ENCODE results near the gene GARNL3. TPM values are rescaled to one million over a fixed set of nuclear protein-coding genes. Genes with fewer than 3 reads are reported as not detected.

GARNL3 gene
- total and polyA plus RNA-seq, 2 experiments from 2014 or later, result 8.7 to 21.9 TPM

GRCh38 chr9:127365461-127365860, 100.9 kb downstream of the GARNL3 start:
- Histone ChIP-seq H3K4me3 (no peak overlapping the region), H3K79me2 (replicated peaks; ENCODE audit: insufficient read depth) (no peaks in the 10 kb centered on the region), H3K9me2 (ENCODE audit: insufficient read depth) (no peaks in the 10 kb centered on the region), H3K27ac (ENCODE audit: low read depth) (no peak overlapping the region), H3K4me2 (no peak overlapping the region), H2AFZ (no peak overlapping the region), H3K4me1 (ENCODE audit: insufficient read depth) (peaks cover 6% of the 10 kb centered on the region; the same call in 1 of the 2 replicates), H3K36me3 (ENCODE audit: insufficient read depth) (no peaks in the 10 kb centered on the region), H4K20me1 (replicated peaks; ENCODE audit: insufficient read depth) (no peaks in the 10 kb centered on the region), H3F3A (replicated peaks; ENCODE audit: low read depth) (no peaks in the 10 kb centered on the region), H3K27me3 (ENCODE audit: insufficient read depth) (no peaks in the 10 kb centered on the region)
- Mint-ChIP-seq H3K4me3 (no peak overlapping the region), H3K27me3 (ENCODE audit: insufficient read depth, low read depth, poor library complexity) (peaks cover 3% of the 10 kb centered on the region), H3K9me3 (no peaks in the 10 kb centered on the region), H3K36me3 (ENCODE audit: low read depth) (no peaks in the 10 kb centered on the region; the same call in 2 of the 3 replicates), H3K4me1 (peaks cover 12% of the 10 kb centered on the region), H3K27ac (no peak overlapping the region)
- no peak for DNase-seq (ENCODE audit: low spot score)
- TF ChIP-seq JUNB (IDR thresholded peaks at IDR 0.05; ENCODE audit: unreplicated experiment) (no peak), POLR2AphosphoS5 (IDR thresholded peaks at IDR 0.05; ENCODE audit: low read depth) (no peak), NANOG (IDR thresholded peaks at IDR 0.05; ENCODE audit: borderline replicate concordance) (no peak), CTCF (conservative IDR thresholded peaks at IDR 0.05; ENCODE audit: low read depth in 2 of 2) (no peak), ZNF114 (CRISPR knock-in tag; IDR thresholded peaks at IDR 0.05) (no peak), EZH2phosphoT487 (IDR thresholded peaks at IDR 0.05; ENCODE audit: unreplicated experiment) (no peak), CREB1 (CRISPR knock-in tag; IDR thresholded peaks at IDR 0.05; ENCODE audit: low read depth) (no peak), ZNF462 (CRISPR knock-in tag; IDR thresholded peaks at IDR 0.05) (no peak), EZH2 (IDR thresholded peaks at IDR 0.05; ENCODE audit: low read depth, unreplicated experiment) (no peak), STAT1 (IDR thresholded peaks at IDR 0.05; ENCODE audit: unreplicated experiment) (no peak), REST (IDR thresholded peaks at IDR 0.05; ENCODE audit: unreplicated experiment) (no peak), ETS1 (IDR thresholded peaks at IDR 0.05) (no peak), ZNF331 (CRISPR knock-in tag; IDR thresholded peaks at IDR 0.05; ENCODE audit: low read depth) (no peak)
- ATAC-seq, result no peak
